ENCODE results near the gene CPT1C.
A peak's percentile ranks its signal among the peaks of the same experiment; 100 is the strongest.

DNA sequence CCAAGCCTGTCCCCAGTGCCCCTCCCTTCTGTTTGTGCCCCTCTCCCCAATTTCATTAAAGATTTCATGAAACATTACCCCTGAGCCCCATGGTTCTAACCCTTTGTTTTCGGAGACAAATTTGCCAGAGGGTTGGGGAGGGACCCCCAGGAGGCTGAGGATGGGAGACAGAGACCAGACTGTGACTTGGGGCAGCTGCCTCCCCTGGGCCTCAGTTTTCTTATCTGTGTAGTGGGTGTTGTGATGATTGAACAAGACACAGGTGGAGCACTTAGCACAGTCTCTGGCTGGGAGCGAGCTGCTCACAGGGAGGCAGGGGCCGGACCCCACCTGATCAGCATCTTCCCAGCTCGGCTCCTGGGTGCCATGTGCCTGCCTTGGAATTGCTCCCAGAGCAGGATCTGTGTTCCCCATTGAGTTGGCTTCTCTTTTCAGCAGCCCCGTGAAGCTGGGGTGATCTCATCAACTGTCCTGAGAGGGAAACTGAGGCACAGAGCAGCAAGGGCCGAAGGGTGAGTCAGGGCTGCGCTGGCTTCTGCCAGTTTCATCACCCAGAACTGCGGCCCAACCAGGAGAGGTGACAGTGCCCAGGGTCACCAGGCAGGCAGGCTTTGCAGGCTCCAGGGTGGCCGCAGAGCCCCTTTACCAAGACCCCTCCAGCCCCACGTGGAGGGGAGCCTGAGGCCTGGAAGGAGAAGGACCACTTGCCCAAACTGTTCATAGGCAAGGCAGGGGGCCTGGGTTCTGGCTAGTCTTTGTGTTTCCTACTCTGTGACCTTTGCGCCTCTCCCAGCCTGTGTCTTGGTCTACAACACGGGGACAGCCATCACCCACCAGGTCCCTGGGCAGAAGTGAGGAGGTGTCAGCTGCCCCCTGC lies 32.1 kb upstream of the CPT1C start:
- TF ChIP-seq, protein P1, sequence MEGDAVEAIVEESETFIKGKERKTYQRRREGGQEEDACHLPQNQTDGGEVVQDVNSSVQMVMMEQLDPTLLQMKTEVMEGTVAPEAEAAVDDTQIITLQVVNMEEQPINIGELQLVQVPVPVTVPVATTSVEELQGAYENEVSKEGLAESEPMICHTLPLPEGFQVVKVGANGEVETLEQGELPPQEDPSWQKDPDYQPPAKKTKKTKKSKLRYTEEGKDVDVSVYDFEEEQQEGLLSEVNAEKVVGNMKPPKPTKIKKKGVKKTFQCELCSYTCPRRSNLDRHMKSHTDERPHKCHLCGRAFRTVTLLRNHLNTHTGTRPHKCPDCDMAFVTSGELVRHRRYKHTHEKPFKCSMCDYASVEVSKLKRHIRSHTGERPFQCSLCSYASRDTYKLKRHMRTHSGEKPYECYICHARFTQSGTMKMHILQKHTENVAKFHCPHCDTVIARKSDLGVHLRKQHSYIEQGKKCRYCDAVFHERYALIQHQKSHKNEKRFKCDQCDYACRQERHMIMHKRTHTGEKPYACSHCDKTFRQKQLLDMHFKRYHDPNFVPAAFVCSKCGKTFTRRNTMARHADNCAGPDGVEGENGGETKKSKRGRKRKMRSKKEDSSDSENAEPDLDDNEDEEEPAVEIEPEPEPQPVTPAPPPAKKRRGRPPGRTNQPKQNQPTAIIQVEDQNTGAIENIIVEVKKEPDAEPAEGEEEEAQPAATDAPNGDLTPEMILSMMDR (IDR thresholded peaks at IDR 0.05 in 8 of 11, conservative IDR thresholded peaks at IDR 0.05 in 3 of 11) = no peak
- no peak for TF ChIP-seq POLR2A (IDR thresholded peaks at IDR 0.05)
- TF ChIP-seq POLR2AphosphoS5 (IDR thresholded peaks at IDR 0.05) = peak in 2 of 3 donors; percentile 23 to 71

Measured in spleen (tissue), 7 donors.